ENCODE measurements around the gene PPARG.
"Not testable (repeated sequence)": the region's sequence is repeated elsewhere in the genome, so short reads cannot be mapped to it uniquely, and the experiment has no call there.

The PPARG gene

DNA sequence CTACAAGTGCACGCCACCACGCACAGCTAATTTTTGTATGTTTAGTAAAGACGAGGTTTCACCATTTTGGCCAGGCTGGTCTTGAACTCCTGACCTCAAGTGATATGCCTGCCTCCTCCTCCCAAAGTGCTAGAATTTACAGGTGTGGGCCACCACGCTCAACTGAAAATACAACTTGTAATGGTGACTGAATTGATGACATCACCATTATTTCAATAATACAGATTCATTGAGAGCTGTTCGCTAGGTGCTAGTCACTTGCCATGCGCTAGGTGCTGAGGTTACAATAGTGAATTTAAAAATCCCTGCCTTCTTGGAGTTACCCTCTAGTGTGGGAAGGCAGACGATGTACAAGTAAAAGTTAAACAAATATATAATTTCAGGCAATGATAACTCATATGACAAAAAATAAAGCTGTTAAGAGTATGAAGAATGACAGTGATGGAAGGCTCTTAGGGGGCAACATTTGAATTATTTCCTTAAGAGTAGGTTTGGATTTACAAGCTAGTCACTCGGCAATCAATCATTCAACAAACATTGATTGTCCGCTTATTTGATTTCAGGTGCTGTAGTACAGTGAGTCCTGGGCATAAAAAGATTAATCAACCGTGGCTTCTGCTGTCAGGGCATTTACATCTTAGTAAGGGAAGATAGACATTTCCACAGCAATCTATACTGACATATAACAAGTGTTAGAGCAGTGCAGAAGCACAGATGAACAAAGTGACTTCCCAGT, 9.1 kb upstream of the PPARG start:
- DNase-seq: no peak

DNA sequence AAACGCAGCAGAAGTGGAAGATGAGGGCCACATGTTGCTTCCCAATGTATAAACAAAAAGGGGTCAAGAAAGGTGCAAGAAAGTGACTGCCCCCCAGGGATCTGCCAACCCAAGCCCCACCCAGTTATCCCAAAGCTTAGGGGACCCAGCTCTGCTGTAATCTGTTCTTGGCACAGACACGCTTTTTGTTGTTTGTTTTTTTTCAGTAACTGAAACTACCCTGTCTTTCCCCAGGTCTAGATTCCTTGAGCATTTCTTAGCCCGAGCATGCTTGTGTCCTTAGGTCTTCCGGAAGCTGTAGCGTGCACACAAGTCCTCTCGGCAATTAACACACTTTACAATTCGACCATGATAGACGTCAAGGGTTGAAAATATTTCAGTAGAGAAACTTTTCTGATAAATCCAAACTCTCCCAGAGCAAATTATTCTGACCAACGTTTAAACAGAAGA, 8.5 kb upstream of the PPARG start:
- no peak for DNase-seq

DNA sequence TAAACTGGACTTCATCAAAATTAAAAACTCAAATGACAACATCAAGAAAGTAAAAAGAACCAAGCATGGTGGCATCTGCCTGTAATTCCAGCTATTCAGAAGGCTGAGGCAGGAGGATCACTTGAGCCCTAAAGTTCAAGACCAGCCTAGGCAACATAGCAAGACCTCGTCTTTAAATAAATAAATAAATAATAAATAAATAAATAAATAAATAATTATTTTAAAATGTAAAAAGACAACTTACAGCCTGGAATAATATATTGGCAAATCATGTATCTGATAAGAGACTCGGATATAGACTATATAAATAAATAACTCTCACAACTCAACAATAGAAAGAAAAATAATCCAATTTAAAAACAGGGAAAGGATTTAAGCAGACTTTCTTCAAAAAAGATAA, 4.3 kb upstream of the PPARG start:
- no peak for DNase-seq

DNA sequence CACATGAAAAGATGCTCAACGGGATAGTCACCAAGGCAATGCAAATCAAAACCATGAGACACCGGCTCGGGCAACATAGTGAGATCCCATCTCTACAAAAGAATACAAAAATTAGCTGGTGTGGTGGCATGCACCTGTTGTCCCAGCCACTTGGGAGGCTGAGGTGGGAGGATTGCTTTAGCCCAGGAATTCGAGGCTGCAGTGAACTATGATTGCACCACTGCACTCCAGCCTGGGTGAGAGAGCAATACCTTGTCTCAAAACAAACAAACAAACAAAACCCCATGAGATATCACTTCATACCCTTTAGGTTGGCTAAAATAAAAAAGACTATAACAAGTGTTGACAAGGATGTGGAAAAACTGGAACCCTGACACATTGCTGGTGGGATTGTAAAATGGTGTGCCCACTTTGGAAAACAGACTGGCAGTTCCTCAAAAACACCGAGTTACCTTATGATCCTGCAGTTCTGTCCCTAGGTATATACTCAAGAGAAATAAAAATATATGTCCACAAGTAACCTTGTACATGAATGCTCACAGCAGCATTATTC, 3.8 kb upstream of the PPARG start:
- no peak for DNase-seq

DNA sequence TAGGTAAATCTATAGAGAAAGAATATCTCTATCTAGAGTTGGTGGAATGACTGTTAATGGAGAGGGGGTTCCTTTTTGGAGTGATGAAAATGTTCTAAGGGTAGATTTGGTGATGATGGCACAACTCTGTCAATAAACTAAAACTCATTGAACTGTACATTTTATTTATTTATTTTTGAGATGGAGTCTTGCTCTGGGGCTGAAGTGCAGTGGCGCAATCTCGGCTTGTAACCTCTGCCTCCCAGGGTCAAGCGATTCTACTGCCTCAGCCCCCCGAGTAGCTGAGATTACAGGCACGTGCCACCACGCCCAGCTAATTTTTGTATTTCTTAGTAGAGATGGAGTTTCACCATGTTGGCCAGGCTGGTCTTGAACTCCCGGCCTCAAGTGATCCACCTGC, 3.1 kb upstream of the PPARG start:
- not testable (repeated sequence) for DNase-seq

DNA sequence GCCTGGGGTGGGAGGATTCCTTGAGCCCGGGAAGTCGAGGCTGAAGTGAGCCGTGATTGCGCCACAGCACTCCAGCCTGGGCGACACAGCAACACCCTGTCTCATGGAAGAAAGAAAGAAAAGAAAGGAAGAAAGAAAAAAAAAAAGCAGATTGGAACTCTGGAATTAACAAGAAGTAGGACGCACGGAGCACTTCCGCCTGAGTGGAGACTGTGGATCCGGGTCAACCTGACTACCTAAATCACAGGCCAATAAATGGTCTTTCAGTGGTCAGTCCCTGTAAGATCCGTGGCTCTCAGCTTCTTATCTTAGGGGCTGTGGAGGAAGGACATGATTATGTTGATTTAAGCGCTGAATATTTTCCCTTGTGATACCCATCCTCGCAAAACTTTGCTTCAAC, 2.4 kb upstream of the PPARG start:
- no peak for DNase-seq

DNA sequence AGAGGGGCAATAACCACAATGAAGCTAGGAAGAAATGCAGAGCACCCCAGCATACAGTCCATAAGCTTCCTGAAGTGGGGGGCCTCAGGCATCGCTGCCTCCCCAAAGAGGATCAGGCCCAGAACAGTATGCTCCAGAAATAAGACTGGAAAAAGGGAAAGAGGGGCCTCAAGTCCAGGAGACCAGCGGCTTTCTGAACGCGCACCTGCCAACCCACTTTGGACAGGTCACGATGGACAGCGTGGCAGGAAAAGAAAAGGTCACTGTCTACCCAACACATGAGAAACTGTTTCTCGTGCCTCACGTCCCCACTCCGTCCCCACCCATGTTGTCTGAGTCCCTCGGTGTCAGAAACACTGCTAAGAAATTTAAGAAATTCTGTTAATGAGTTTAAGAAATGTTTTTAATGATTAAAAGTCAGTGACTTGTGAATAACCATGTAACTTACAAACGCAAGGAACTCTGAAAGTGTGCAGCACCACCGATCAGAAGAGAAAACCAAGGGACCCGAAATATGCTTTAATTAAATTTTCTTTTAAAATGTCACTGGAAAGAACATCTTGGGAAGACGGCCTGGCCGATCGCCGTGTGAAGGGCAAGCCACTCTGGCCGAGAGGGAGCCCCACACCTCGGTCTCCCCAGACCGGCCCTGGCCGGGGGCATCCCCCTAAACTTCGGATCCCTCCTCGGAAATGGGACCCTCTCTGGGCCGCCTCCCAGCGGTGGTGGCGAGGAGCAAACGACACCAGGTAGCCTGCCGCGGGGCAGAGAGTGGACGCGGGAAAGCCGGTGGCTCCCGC, 1.7 kb upstream of the PPARG start:
- no peak for DNase-seq

DNA sequence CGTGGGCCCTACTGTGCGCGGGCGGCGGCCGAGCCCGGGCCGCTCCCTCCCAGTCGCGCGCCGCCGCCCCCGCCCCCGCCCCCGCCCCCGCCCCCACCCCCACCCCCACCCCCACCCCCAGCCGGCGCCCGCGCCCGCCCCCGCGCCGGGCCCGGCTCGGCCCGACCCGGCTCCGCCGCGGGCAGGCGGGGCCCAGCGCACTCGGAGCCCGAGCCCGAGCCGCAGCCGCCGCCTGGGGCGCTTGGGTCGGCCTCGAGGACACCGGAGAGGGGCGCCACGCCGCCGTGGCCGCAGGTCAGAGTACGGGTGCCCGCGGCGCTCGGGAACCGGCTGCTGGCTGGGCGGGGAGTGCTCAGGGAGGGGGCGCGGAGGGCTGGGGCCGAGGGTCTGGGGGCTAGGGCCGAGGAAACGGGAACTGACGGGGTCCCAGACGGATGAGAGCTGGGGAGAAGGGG, 1.1 kb upstream of the PPARG start:
- no peak for DNase-seq

DNA sequence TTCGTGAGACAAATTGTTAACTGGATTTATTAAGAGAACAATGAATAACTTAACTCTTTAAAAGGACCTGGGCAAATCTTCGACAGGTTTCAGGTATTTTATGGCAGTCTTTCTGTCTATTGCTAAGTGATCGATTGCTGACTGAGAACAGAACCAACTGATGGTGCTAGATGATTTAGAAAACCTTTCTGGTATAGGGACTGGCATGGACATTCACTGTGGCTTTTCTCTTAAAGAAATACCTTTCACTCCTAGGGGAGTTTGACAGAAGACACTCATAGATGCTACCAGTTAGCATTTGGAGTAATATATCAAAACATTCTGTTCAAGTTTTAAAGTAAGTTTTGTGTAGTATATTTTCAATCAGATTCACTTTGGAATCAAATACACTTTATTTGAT, 654 bp downstream of the PPARG start:
- DNase-seq: no peak

DNA sequence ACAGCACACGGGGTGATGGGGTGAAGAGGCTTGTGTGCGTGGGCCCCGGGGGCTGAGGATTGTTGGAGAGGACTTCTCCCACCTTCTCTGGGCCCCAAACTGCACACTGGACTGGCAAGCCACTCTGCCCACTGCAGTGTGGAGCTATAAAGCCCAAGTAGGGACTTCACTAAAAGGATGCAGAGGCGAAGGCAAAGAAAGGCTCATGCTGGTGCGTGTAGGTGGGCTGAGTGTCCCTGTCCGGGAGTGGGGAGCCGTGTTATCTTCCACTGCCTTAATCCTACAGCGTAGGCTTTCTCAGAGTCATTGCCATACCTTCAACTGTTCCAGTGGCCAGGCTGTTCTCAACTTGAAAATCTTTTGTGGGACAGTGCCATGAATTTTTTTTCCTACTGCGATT, 3.9 kb downstream of the PPARG start:
- DNase-seq: no peak

DNA sequence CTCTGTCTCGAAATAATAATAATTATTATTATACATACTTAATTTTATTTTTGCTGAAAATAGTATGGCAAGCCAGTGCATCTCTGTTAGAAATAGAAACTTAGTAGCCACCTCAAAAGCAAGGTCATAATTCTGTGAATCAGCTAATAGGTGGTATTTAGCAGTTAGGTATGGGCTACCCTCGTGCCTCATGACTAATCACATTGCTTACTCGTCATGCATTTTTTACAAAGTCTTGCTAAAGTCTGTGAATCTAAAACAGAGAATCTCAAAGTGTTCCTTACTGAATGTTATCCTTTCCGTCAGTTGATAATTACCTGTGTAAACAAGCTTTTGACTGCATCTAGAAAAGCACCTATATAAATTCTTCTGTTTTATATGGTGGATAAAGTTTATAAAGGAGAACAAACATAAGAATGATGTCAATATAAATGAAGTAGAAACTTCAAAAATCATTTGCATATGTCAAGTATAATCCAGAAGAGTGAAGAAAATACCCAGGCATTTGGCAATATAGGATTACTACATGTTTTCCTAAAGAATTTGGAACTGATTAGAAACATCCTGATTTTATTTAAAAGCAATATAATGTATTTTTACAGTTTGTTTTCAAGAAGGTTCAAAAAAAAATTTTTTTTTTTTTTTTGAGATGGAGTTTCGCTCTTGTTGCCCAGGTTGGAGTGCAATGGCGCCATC, 6.2 kb downstream of the PPARG start:
- no peak for DNase-seq

DNA sequence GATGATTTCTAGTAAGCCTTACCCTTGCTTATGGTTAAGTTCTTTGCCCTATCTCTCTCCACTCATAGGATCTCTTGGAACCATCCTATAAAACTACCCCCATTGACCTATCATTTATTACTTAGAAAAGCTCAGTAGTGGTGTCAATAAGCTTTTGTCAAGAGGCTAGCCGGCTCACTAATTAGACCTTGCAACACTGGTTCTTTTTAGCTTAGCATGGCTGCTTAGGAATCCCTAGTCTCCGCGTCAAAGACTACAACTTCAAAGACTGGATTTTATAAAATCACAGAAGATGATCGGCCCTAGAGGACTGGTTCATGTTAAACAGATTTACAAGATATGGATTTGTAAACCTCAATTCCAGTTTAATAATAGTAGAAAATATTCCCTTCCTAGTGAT, 7.6 kb downstream of the PPARG start:
- DNase-seq: no peak

DNA sequence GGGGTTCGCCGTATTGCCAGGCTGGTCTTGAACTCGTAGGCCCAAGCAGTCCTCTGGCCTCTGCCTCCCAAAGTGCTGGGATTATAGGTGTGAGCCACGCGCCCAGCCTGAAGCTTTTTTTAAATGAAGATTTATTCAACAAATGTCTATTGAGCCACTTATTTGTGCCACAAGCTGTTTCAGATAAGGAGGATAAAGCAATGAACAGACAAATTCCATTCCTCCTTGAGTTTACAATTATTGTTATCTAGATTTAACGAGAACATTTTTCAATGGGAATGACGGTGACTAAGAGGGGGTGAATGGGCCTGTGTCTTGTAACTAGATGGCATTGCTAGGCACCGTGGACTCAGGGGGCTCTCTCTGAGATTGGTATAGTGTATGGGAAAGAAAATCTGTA, 10.2 kb downstream of the PPARG start:
- DNase-seq: no peak

DNA sequence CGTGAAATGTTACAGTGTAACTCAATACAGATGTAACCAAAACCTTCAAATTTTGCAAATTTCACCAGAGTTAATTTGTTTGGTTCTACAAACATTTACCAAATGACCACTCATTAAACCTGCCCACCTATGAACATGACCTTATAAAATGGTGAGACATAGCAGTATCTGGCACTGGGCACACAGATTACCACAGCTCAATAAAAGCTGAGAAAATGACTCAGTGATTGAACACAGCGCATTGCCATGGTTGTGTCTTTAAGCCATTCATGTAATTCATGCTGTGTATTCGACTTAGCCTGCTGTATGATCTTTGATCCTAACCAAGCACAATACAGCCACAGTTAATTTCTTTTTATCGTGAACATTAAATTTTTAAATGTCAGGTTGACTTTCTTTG, 11.3 kb downstream of the PPARG start:
- no peak for DNase-seq

DNA sequence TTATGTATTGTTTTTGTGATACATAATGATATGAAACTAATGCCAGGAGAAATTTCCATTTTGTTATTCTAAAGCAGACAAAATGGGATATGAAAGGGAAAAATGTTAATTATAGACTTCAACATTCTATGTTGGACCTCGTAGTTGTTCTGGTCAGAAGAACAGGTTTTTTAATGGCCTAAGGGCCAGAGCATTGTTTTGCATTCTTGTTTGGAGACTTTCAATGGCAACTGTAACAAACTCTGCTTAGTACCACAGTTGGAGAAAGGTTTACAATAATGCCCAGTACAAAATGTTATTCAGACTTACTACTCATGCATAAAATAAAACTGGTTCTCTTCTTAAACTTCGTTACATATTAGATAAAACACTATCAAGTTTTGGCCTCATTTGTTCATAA, 12.2 kb downstream of the PPARG start:
- no peak for DNase-seq

DNA sequence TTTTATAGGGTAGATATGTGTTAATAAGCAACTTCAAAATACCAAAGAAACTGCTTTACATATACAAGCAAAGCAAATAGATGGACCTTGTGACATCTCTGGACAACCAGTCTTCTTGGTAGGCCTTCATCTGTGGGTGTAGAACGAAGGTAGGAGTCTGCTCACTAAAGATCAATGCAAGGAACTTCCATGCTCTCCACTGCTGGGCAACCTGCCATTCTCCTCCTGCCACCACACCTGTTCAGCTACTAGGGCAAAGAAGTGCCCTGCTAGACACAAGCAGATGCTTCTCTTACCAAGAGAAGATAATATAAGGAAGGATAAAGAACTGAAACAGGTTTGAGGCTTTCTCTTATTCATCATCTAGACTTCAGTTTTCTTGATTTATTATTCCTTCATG, 12.6 kb downstream of the PPARG start:
- DNase-seq: no peak

DNA sequence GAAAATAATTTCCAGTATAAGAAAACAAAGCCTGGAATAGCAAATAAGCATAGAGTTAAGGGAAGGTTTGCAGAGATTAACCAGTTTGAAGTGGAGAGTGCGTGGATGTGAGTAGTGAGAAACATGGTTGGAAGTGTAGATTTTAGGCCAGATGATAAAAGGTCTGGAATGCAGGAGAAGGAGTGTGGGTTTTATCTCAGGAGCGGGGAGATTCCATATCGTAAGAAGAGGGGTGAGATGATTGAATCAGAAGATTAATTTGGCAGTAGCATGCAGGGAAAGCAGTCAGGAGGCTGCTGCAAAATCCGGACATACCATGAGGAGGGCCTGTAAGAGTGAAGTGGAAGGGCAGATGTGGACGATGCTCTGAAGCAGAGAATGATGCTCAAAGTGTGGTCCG, 13.7 kb downstream of the PPARG start:
- no peak for DNase-seq

DNA sequence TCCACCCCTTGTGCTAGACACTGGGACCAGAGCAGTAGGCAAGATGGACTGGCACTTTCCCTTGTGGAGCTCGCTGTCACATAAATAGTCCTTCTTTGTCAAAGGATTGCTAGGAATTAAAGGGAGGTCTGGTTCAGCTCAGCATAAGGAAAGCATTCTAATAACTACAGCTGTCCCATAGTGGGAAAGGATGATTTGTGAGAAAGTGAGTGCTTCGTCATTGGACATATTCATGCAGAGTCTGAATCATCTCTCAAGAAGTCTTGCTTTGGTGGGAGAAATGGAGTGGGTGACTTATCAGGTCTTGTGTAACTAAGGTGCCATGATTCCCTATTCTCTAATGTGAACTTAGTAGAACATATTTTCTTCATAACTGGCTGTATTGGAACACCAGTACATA, 14.7 kb downstream of the PPARG start:
- DNase-seq: no peak

DNA sequence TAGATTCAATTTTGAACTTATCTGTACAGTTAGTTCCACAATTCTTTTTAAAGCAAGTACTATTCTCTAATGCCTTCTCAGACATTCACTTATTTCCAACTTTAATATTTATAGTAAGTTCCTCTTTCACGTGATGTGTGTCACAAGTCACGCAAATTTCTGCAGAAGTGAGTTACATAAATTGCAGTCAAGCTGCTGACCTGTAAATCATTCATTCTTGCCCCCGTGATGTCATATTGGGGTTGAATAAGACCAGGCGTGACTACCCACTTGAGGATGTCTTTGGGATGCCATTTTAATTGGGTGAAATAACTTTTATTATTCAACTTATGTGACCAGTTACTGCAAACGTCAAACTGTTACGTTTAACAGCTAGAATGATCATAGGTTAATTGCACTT, 15.1 kb downstream of the PPARG start:
- DNase-seq: no peak

DNA sequence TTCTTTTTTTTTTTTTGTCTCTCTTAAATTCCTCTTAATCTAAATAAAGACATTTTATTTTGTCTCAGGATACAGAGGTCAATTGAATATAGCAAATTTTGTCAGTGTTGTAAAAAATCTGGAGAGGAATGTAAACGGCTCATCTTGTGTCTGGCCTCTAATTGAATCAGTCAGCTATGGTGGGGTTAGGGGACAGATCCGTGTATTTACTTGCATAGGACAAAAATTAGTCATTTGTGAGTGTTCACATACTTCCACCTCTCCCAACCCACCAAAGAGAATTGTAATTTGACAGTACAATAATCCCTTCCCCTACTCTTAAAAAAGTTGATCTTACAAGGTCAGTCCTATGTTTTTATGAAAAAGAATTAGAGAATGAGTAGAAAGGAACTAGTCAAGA, 18.3 kb downstream of the PPARG start:
- no peak for DNase-seq

DNA sequence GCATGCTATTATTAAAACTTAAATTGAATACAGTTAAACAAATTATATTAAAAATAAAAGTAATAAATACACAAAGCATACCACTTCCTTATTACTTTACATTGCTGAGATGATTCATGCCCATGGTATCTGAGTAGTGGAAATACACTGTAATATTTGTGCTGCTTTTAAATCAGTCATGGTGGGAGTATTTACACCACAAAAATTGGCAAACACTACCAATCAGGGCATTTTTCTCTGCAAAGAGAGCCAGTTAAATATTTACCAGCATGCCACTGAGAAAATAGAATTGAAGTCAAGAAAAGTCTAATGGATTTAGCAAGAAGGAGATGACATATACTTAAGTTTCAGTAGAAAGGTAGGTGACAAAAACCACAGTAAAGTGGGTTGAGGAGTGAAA, 19.6 kb downstream of the PPARG start:
- DNase-seq: no peak

DNA sequence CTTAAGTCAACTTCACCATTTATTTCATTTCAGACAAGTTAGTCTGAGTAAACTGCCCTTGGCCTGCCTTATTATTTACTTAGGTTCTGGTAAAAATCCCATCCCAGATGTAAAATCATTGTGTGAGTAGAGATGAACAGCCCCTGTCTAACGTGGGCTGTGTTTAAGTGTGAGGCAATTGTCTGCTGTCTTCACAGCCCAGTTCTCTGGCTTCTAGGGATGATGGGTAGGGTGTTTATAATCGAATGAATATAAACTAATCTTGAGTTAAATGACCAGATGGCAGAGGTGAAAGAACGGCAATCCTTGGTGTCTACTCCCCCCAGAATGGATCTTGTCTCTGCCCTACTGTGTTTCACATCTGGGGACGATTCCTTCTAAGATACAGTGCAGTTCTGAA, 20.8 kb downstream of the PPARG start:
- DNase-seq: no peak

DNA sequence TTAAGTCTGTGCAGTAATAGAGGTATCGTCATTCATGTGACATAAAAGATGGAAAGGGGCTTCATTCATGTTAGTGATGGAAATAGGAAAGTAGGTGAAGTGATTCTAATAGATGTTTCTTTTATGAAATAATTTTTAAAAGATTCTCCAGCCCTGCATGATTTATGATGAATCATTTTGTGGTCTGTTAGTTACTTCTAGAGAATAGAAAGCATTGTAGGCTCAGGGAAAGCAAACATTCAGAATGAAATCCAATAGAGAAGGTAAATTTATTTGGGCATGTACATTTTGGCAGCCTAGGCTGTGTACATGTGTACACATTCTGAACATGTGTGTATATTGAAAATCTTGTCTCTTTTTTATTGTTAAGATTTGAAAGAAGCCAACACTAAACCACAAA, 23.1 kb downstream of the PPARG start:
- DNase-seq: no peak

DNA sequence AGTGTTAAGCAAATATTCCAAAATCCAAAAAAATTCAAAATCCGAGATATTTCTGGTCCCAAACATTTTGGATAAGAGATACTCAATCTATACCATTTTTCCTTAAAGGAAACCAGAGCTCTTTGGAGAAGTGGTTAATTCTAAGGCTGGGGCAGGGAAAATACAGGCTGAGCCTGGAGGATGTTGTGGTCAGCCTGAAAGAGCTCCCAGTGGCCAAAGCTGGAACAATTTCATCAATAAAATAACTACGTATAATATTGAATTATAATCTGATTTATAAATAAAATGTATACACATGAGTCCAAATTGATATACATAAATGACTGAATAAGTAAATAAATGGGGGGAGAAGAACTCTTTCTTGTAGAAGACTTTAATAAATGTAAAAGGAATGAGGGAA, 24.6 kb downstream of the PPARG start:
- no peak for DNase-seq
